Measurements from ENCODE around the gene PCDH7.

GRCh38 chr4:30768277-30768676, 48.1 kb downstream of the PCDH7 start:
- TF ChIP-seq ZNF416 (tag by site-specific recombination; IDR thresholded peaks at IDR 0.05) = no peak
- no peak for TF ChIP-seq BCL11B (tag by site-specific recombination; IDR thresholded peaks at IDR 0.05; ENCODE audit: low read depth)
- TF ChIP-seq ZNF114 (tag by site-specific recombination; IDR thresholded peaks at IDR 0.05) = no peak

Data from HEK293 (cell line).